HCT116 (cell line): Measurements from ENCODE around the gene PPIL6. TPM values are rescaled to one million over a fixed set of nuclear protein-coding genes. Genes with fewer than 3 reads are reported as not detected.
A peak's percentile ranks its signal among the peaks of the same experiment; 100 is the strongest.

Source experiments
- ATAC-seq: fragments of 200-7000 bp; cut with Tn5 transposase; 2 replicates; pipeline ENCODE4 v1.9.1; 2020; ENCODE audit warnings: mild to moderate bottlenecking, moderate library complexity
- BruUV-seq: library from RNA; stranded (reverse); fragments of 400-500 nt; replicated peaks from 2 replicates; lab custom pipeline; 2021; lab: Mats Ljungman, UMichigan
- CTCF ChIA-PET: fragments of 300-600 bp; sonication (Branson Sonifier 250); formaldehyde crosslinking; loops from one replicate; lab custom pipeline; 2021; ENCODE audit warnings: antibody characterized with exemption; lab: Charles Lee
- POLR2A ChIA-PET: fragments of 300-600, 350-600 bp; sonication (Branson Sonifier 250); formaldehyde crosslinking; loops from one replicate; lab custom pipeline; 2021; ENCODE audit warnings: antibody characterized with exemption; lab: Charles Lee
- RAD21 ChIA-PET, 2 experiments: fragments of 300-600 bp; sonication (Branson Sonifier 250); formaldehyde crosslinking; loops; one replicate each; lab custom pipeline; 2023; ENCODE audit warnings: low total read pairs in 2 of 2; ENCODE audit not compliant: uncharacterized antibody in 2 of 2, unreplicated experiment in 2 of 2, low non-redundant PET in 1 of 2; lab: Charles Lee
- DNase-seq: peaks from one replicate; pipeline ENCODE4 v3.0.0-alpha.2; 2010; ENCODE audit warnings: low read depth, low spot score
- H2AFZ ChIP-seq: fragments of 200-600 bp; shearing (Covaris generic), sonication (generic); 2 replicates; pipeline ENCODE4 v1.6.1; 2017; ENCODE audit warnings: low read depth, mixed run types, mixed read lengths, antibody characterized with exemption, low read length; ENCODE audit not compliant: poor library complexity, severe bottlenecking
- H3K27ac ChIP-seq: 2 replicates; pipeline ENCODE4 v1.5.1; 2012; ENCODE audit warnings: low read depth, low read length
- H3K27me3 ChIP-seq: fragments of 200-600 bp; sonication (generic); 2 replicates; pipeline ENCODE4 v1.6.1; 2016; ENCODE audit warnings: mixed run types, low read length, mixed read lengths; ENCODE audit not compliant: insufficient read depth
- H3K36me3 ChIP-seq, 2 experiments: fragments of 200-500 bp in 1 of 2; fragments of 200-600 bp in 1 of 2; sonication (Bioruptor generic) in 1 of 2; sonication (generic) in 1 of 2; 2 replicates each; pipeline versions ENCODE4 v1.5.1 to v1.6.1; 2014 to 2016; ENCODE audit warnings: low read length in 2 of 2, inconsistent platforms in 1 of 2, mixed read lengths in 1 of 2, mixed run types in 1 of 2; ENCODE audit not compliant: insufficient read depth in 2 of 2, control insufficient read depth in 1 of 2
- H3K4me1 ChIP-seq, 2 experiments: fragments of 200-600 bp in 1 of 2; sonication (generic) in 1 of 2; 2 replicates each; pipeline versions ENCODE4 v1.5.1 to v1.6.1; 2012 to 2017; ENCODE audit warnings: low read length in 2 of 2, inconsistent platforms in 1 of 2, mild to moderate bottlenecking in 1 of 2, mixed read lengths in 1 of 2, mixed run types in 1 of 2, moderate library complexity in 1 of 2; ENCODE audit not compliant: insufficient read depth in 2 of 2, control insufficient read depth in 1 of 2
- H3K4me2 ChIP-seq: fragments of 200-600 bp; sonication (generic); 2 replicates; pipeline ENCODE4 v1.6.1; 2017; ENCODE audit warnings: mixed run types, low read length, mixed read lengths
- H3K4me3 ChIP-seq, 2 experiments: fragments of 200-600 bp in 1 of 2; sonication (generic) in 1 of 2; replicated peaks in 1 of 2; 2 replicates each; pipeline ENCODE4 v1.5.1; 2011 to 2016; ENCODE audit warnings: low read length in 2 of 2, control low read depth in 1 of 2, low read depth in 1 of 2, mild to moderate bottlenecking in 1 of 2, mixed read lengths in 1 of 2, mixed run types in 1 of 2
- H3K79me2 ChIP-seq: fragments of 200-600 bp; sonication (generic); 2 replicates; pipeline ENCODE4 v1.6.1; 2017; ENCODE audit warnings: mild to moderate bottlenecking, mixed run types, low read length, moderate library complexity, mixed read lengths; ENCODE audit not compliant: insufficient read depth
- H3K9ac ChIP-seq: fragments of 200-600 bp; sonication (generic); 2 replicates; pipeline ENCODE4 v1.6.1; 2016; ENCODE audit warnings: low read length, mixed read lengths
- H3K9me2 ChIP-seq: fragments of 200-600 bp; sonication (generic), shearing (Covaris generic); 2 replicates; pipeline ENCODE4 v1.6.1; 2017; ENCODE audit warnings: mixed run types, mild to moderate bottlenecking, moderate library complexity; ENCODE audit not compliant: insufficient read depth
- H3K9me3 ChIP-seq, 2 experiments: fragments of 200-500 bp in 1 of 2; fragments of 200-600 bp in 1 of 2; sonication (Bioruptor generic) in 1 of 2; sonication (generic) in 1 of 2; 2 replicates each; pipeline ENCODE4 v1.6.1; 2014 to 2017; ENCODE audit warnings: low read length in 2 of 2, mixed read lengths in 2 of 2, inconsistent platforms in 1 of 2, low read depth in 1 of 2, mild to moderate bottlenecking in 1 of 2, mixed run types in 1 of 2, moderate library complexity in 1 of 2; ENCODE audit not compliant: control insufficient read depth in 1 of 2, insufficient read depth in 1 of 2
- H4K20me1 ChIP-seq: fragments of 200-600 bp; sonication (generic), shearing (Covaris generic); 2 replicates; pipeline ENCODE4 v1.6.1; 2017; ENCODE audit warnings: mixed run types, mild to moderate bottlenecking, moderate library complexity; ENCODE audit not compliant: insufficient read depth
- CBX3 ChIP-seq: IDR thresholded peaks from 2 replicates; pipeline ENCODE4 v1.6.1; 2012; ENCODE audit warnings: low read depth
- CEBPB ChIP-seq: IDR thresholded peaks from 2 replicates; pipeline ENCODE4 v1.6.1; 2012; ENCODE audit warnings: low read depth
- EGR1 ChIP-seq: IDR thresholded peaks from 2 replicates; pipeline ENCODE4 v1.6.1; 2012; ENCODE audit warnings: low read depth
- ELF1 ChIP-seq: IDR thresholded peaks from 2 replicates; pipeline ENCODE4 v1.6.1; 2012; ENCODE audit warnings: low read depth, borderline replicate concordance
- EZH2 ChIP-seq: fragments of 200-600 bp; sonication (generic); IDR thresholded peaks from 2 replicates; pipeline ENCODE4 v1.6.1; 2017; ENCODE audit warnings: antibody characterized with exemption, mixed run types
- EZH2phosphoT487 ChIP-seq: fragments of 200-600 bp; IDR thresholded peaks from 2 replicates; pipeline ENCODE4 v1.6.1; 2018; ENCODE audit warnings: antibody characterized with exemption, borderline replicate concordance
- FOSL1 ChIP-seq: IDR thresholded peaks from 2 replicates; pipeline ENCODE4 v1.6.1; 2012; ENCODE audit warnings: low read depth
- JUND ChIP-seq: IDR thresholded peaks from 2 replicates; pipeline ENCODE4 v1.6.1; 2012
- POLR2A ChIP-seq: IDR thresholded peaks from 2 replicates; pipeline ENCODE4 v1.7.0; 2011; ENCODE audit warnings: borderline replicate concordance; ENCODE audit not compliant: insufficient read depth, insufficient read length; ENCODE audit errors: extremely low read depth
- POLR2AphosphoS5 ChIP-seq: IDR thresholded peaks from 2 replicates; pipeline ENCODE4 v1.6.1; 2011; ENCODE audit warnings: mild to moderate bottlenecking, low read depth, low read length, moderate library complexity
- RAD21 ChIP-seq: IDR thresholded peaks from 2 replicates; pipeline ENCODE4 v1.6.1; 2012; ENCODE audit warnings: low read depth, mild to moderate bottlenecking
- SIN3A ChIP-seq: IDR thresholded peaks from 2 replicates; pipeline ENCODE4 v1.6.1; 2012; ENCODE audit warnings: low read depth
- SP1 ChIP-seq: IDR thresholded peaks from 2 replicates; pipeline ENCODE4 v1.6.1; 2012; ENCODE audit warnings: low read depth
- SRF ChIP-seq: IDR thresholded peaks from 2 replicates; pipeline ENCODE4 v1.6.1; 2012; ENCODE audit warnings: low read depth
- TCF7L2 ChIP-seq: IDR thresholded peaks from 2 replicates; pipeline ENCODE4 v1.7.0; 2011; ENCODE audit warnings: borderline replicate concordance, inconsistent platforms; ENCODE audit not compliant: insufficient read depth, insufficient read length; ENCODE audit errors: extremely low read depth
- YY1 ChIP-seq: IDR thresholded peaks from 2 replicates; pipeline ENCODE4 v1.6.1; 2011; ENCODE audit warnings: low read length, low read depth, moderate library complexity, mild to moderate bottlenecking; ENCODE audit not compliant: insufficient replicate concordance; ENCODE audit errors: extremely low read depth
- ZFX ChIP-seq: fragments of 450-650 bp; IDR thresholded peaks from 2 replicates; pipeline ENCODE4 v1.6.1; 2017
- intact Hi-C: fragments of 100-400 bp; cut with micrococcal nuclease; formaldehyde crosslinking; loops from 2 replicates; pipeline ENCODE4 v1.10.0; 2022
- total RNA-seq: library from RNA; stranded (reverse); gene quantifications from one replicate; pipeline ENCODE4 v1.2.1, GENCODE V29; 2021; ENCODE audit not compliant: unreplicated experiment
- TF ChIP-seq, protein P1 (sequence below): IDR thresholded peaks from 2 replicates; pipeline ENCODE4 v1.6.1; 2011; ENCODE audit warnings: mild to moderate bottlenecking, low read length, moderate library complexity; ENCODE audit not compliant: insufficient replicate concordance; ENCODE audit errors: extremely low read depth
- TF ChIP-seq, protein P2 (sequence below): IDR thresholded peaks from 2 replicates; pipeline ENCODE4 v1.6.1; 2012
- TF ChIP-seq, protein P3 (sequence below), 3 experiments: fragments of 200-600 bp in 1 of 3; sonication (generic) in 1 of 3; IDR thresholded peaks in 2 of 3; conservative IDR thresholded peaks in 1 of 3; 2 replicates each; pipeline ENCODE4 v1.5.1; 2012 to 2017; ENCODE audit warnings: low read depth in 2 of 3, low read length in 2 of 3, antibody characterized with exemption in 1 of 3, borderline replicate concordance in 1 of 3, control low read depth in 1 of 3, mild to moderate bottlenecking in 1 of 3, mixed read lengths in 1 of 3, mixed run types in 1 of 3, moderate library complexity in 1 of 3; ENCODE audit not compliant: insufficient read depth in 1 of 3
- TF ChIP-seq, protein P4 (sequence below): IDR thresholded peaks from 2 replicates; pipeline ENCODE4 v1.6.1; 2012

Gene PPIL6
- total RNA-seq, 1 experiment from 2014 or later = 3.3 TPM

DNA sequence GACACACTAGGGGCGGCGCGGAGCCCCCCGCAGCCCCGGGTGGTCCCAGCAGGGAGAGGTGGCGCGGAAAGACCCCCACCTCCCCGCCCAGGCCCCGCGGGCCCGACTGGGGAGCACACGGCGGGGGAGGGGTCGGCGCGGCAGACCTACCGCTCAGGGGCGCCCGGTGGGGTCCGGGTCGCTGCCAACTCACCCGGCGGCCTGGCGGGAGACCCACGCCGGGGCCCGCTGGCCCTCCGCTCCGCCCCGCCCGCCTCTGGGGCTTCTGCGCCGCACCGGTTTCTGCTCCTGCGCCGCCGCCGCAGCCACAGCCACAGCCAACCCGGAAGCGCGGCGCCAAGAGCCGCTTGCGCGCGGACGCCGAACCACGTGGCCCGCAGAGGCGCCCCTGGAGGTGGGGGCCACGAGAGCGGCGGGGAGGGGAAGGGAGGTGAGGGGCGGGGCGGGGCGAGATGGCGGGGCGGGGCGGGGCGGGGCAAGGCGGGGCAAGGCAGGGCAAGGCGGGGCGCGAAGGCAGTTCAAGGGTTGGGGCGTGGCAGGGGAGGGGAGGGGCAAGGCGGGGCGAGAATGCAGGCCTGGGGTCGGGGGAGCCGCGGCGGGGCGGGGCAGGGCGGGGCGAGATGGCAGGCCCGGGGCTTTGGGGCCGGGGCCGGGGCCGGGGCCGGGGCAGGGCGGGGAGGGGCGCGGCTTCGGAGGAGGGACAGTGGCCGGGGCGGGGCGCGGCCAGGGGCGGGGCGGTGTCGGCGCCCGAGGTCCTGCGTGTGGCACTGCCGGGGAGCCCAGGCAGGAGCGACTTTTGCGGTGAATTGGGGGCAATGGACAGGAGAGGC, 42.7 kb upstream of the PPIL6 start, which contains the start of gene ZBTB24:
TSS of gene ZBTB24 (minus strand) at position 315 of the 830 bp plus-strand sequence. CDS start 1,193 bp downstream, outside the sequence.
- H3K4me1 ChIP-seq = peaks cover 4 to 15% of the 10 kb centered on the region in 2 experiments; a peak in 3 of 4 replicates
- RAD21 ChIA-PET = no interaction called here
- intact Hi-C loops = no loop called here
- POLR2A ChIA-PET = no interaction called here
- peak; percentile 69 for DNase-seq
- H3K27ac ChIP-seq = peak within 1 kb of the TSS; percentile 79
- peak within 1 kb of the TSS; percentile 73 for H3K4me3 ChIP-seq
- H3K9me3 ChIP-seq = no peaks in the 10 kb centered on the region
- H2AFZ ChIP-seq = peak within 1 kb of the TSS; percentile 78
- no peaks in the 10 kb centered on the region for H3K27me3 ChIP-seq
- peak; percentile 89 for ATAC-seq
- H4K20me1 ChIP-seq = no peaks in the 10 kb centered on the region
- H3K9ac ChIP-seq = peak within 1 kb of the TSS; percentile 90
- CTCF ChIA-PET = no interaction called here
- H3K36me3 ChIP-seq = peaks cover 13 to 15% of the 10 kb centered on the region in 2 experiments; a peak in 3 of 4 replicates
- H3K4me2 ChIP-seq = peak within 1 kb of the TSS; percentile 75
- no TSS peak for BruUV-seq
- no peaks in the 10 kb centered on the region for H3K9me2 ChIP-seq
- H3K79me2 ChIP-seq = peaks cover 46% of the 10 kb centered on the region
- TF ChIP-seq JUND (no peak), EZH2 (no peak), FOSL1 (no peak), SP1 (no peak), CEBPB (no peak), SRF (no peak), CBX3 (no peak), EGR1 (no peak), EZH2phosphoT487 (no peak), POLR2A (no peak), TCF7L2 (no peak), ZFX (peak; percentile 80), POLR2AphosphoS5 (peak; percentile 80), YY1 (no peak), SIN3A (no peak), ELF1 (peak; percentile 86), RAD21 (no peak)
- TF ChIP-seq, protein P1, sequence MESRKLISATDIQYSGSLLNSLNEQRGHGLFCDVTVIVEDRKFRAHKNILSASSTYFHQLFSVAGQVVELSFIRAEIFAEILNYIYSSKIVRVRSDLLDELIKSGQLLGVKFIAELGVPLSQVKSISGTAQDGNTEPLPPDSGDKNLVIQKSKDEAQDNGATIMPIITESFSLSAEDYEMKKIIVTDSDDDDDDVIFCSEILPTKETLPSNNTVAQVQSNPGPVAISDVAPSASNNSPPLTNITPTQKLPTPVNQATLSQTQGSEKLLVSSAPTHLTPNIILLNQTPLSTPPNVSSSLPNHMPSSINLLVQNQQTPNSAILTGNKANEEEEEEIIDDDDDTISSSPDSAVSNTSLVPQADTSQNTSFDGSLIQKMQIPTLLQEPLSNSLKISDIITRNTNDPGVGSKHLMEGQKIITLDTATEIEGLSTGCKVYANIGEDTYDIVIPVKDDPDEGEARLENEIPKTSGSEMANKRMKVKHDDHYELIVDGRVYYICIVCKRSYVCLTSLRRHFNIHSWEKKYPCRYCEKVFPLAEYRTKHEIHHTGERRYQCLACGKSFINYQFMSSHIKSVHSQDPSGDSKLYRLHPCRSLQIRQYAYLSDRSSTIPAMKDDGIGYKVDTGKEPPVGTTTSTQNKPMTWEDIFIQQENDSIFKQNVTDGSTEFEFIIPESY = no peak
- TF ChIP-seq, protein P2, sequence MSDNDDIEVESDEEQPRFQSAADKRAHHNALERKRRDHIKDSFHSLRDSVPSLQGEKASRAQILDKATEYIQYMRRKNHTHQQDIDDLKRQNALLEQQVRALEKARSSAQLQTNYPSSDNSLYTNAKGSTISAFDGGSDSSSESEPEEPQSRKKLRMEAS = peak; percentile 92
- TF ChIP-seq, protein P3, sequence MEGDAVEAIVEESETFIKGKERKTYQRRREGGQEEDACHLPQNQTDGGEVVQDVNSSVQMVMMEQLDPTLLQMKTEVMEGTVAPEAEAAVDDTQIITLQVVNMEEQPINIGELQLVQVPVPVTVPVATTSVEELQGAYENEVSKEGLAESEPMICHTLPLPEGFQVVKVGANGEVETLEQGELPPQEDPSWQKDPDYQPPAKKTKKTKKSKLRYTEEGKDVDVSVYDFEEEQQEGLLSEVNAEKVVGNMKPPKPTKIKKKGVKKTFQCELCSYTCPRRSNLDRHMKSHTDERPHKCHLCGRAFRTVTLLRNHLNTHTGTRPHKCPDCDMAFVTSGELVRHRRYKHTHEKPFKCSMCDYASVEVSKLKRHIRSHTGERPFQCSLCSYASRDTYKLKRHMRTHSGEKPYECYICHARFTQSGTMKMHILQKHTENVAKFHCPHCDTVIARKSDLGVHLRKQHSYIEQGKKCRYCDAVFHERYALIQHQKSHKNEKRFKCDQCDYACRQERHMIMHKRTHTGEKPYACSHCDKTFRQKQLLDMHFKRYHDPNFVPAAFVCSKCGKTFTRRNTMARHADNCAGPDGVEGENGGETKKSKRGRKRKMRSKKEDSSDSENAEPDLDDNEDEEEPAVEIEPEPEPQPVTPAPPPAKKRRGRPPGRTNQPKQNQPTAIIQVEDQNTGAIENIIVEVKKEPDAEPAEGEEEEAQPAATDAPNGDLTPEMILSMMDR (IDR thresholded peaks at IDR 0.05 in 2 of 3, conservative IDR thresholded peaks at IDR 0.05 in 1 of 3; ENCODE audit: borderline replicate concordance in 1 of 3, insufficient read depth in 1 of 3, low read depth in 2 of 3, low read length in 2 of 3) = no peak
- TF ChIP-seq, protein P4, sequence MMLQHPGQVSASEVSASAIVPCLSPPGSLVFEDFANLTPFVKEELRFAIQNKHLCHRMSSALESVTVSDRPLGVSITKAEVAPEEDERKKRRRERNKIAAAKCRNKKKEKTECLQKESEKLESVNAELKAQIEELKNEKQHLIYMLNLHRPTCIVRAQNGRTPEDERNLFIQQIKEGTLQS = no peak
